Measurements from ENCODE around the gene SHANK1.

Gene SHANK1

GRCh38 chr19:50679177-50680125 lies 40.2 kb downstream of the SHANK1 start:
- DNase-seq, result peak; percentile 76

DNA sequence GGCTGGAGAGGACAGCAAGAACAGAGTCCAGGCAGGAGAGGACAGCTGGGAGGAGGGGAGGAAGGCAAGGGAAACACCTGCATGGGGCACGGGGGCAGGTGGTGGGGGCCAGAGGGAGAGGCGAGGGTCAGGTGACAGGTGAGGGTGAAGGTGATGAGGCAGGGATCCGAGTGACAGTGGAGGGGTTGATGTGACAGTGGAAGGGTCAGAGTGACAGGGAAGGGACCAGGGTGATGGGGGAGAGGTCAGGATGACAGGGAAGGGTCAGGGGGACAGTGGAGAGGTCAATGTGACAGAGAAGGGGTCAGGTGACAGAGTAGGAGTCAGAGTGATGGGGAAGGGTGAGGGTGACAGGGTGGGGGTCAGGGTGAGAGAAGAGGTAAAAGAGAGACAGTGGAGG lies 41.3 kb downstream of the SHANK1 start:
- no peak for DNase-seq

GRCh38 chr19:50677636-50678035 lies 42.0 kb downstream of the SHANK1 start:
- no peak for DNase-seq

GRCh38 chr19:50676625-50677197 lies 42.9 kb downstream of the SHANK1 start:
- DNase-seq, result no peak

DNA sequence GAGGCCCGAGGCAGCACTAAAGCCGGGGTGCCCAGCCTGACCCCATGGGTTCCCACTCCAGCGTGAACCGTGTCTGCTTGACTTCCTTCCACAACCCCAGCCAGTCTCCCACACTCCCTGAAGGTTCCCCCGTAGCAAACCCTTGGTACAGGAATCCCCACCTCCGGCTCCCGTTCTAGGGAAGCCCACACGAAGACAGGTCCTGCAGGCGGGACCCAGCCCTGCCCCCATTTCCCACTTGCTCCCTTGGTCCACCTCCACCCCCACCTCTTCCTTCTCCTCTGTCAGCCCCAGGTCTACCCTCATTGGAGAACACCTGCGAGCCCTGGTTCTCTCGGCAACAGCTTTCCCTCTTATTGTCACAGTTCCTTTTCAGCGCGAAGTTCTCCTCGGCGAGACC lies 46.5 kb downstream of the SHANK1 start:
- DNase-seq, result no peak

DNA sequence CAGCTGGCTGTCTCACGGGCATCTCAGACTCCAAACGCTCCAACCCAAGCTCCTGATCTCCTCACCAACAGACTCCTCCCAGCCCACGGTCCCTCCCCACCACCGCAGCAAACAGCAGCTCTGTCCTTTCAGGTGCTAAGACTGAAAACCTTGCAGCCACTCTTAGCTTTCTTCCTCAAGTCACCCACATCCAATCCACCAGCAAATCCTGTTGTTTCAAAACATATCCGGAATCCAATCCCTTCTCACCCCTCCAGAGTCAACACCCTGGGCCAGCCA lies 49.6 kb downstream of the SHANK1 start:
- DNase-seq, result no peak

GRCh38 chr19:50669302-50670101 lies 50.1 kb downstream of the SHANK1 start:
- peak; percentile 35 for DNase-seq

GRCh38 chr19:50668879-50669278 lies 50.7 kb downstream of the SHANK1 start:
- no peak for DNase-seq

GRCh38 chr19:50668416-50668815 lies 51.2 kb downstream of the SHANK1 start:
- DNase-seq, result no peak

- no peak for DNase-seq
Observed at GRCh38 chr19:50667759-50668231, 51.8 kb downstream of the SHANK1 start.

DNA sequence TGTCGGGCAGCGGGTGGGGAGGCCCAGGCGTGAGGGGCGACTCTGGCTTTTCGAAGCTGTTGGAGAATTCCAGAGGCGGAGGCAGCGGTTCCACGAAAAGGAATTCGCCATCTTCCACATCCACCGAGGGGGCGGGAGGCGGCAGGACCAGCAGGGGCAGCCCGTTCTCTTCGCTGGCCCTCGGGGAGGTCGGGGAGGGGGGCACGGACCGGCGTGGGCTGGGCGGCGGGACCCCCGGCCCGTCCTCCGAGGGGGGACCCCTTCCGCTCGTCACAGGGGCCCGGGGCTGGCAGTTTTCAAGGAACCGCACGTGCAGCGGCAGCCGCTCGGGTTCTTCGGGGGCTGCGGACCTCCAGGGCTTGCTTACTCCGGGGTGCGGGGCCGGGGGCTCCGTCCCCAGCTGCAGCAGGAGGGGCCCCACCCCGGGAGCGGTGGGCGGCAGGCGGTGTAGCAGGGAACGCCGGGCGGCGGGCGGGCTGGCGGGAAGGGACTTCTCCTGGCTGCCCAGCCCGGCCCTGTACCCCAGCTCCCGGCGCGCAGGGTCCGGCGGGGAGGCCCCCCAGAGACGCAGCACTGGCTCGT lies 52.3 kb downstream of the SHANK1 start:
- DNase-seq, result no peak

GRCh38 chr19:50666346-50667176 lies 53.0 kb downstream of the SHANK1 start:
- no peak for DNase-seq

GRCh38 chr19:50664204-50664603 lies 55.4 kb downstream of the SHANK1 start:
- no peak for DNase-seq

DNA sequence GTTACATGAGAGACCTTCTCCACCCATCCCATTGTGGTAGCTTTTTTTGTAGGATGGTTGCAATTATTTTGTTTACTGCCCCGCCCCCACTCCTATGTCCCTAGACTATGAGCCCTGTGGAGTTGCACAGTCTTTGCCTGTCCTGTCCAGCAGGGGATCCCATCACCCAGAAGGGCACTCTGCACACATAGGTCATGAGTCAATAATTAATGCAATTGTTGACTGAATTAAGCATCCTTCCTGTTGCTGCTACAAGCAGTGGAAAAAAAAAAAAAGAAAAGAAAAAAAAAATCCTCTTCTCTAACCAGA lies 56.2 kb downstream of the SHANK1 start:
- DNase-seq, result no peak

DNA sequence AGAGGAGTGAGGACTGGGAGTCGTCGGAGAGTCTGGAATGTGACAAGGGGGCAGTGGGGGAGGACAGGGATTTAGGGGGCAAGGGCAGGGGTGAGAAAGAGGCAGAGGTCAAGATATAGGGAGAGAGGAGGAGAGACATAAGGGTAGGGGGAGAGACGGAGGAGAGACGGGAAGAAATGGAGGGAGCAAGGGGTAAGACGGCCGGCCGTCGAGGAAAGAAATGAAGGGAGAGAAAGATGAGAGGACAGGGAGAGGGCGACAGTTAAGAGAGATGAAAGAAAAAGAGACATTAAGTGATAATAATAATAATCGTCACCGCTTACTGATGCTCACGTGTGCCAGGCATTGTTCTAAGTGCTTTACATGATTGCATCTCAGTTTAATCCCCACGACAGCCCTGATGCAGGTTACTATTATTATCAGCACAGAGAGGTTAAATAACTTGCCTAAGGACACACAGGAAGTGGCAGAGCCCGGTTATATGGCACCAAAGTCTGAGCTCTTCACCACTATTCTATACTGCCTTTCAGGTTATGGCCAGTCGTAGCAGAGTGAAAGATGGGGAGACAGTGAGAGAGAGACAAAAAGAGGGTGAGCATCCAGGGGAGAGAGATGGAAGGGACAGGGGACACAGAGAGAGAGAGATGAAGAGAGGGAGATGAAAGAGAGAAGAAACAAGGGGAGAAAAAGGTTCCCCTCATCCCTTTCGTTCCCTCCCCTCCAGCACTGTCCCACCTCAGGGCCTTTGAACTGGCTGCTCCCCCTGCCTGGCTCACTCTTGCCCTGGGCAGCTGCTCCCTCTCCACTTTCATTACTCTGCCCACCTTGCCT lies 56.7 kb downstream of the SHANK1 start:
- no peak for DNase-seq

GRCh38 chr19:50661766-50662650 lies 57.6 kb downstream of the SHANK1 start:
- no peak for DNase-seq

DNA sequence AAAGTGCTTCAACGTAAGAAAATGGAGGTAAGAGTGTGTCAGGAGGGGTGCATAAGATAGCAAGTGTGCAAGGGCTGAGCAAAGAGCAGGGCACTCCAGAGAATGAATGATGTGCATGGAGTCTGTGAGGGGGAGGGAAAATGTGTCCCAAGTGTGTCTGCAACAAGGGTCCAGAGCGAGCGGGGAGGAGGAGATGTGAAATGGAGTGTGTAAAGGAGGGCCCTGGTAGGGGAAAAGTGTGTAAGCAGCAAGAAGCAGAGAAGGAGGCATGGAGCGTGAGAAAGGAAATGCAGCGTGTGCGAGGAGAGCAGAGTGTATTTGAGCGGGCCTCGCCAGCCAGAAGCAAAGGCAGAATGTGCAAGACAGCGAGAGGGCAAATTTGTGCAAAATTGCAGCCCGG lies 58.6 kb downstream of the SHANK1 start:
- DNase-seq, result no peak

GRCh38 chr19:50660088-50660366 lies 59.6 kb downstream of the SHANK1 start:
- DNase-seq, result no peak

DNA sequence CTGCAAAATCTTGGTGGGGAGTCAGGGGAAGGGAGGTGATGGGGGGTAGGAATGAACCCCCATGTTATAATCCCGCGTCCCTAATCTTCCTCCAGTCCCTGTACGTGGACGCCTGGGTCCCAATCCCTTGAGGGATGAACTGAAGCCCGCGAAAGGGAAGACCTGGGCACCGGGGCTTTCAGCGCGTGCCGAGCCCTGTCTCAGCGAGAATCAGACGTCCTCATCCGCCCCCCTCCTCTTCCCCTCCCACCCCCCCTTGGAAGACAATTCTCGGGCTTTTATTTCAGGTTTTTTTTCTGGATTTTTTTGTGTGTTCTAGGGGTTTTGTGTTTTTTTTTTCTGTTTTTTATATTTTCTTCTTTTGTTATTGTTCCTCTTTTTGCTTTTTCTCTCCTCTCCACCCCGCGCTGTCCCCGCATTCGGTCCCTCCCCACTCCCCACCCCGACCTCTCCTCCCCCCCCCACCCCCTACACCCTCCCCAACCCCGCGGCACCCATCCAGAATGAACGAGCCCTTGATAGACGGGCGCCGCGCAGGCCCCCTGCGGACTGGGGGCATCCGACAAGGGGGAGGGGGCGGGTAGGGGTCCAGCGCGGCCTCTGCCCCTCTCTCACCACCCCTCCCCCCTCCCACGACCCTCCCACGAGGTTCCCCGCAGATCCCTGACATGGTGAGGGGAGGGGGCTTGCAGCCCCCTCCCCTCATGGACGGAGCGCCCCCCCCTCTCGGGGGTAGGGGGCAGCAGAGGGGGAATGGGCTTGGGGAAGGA lies 60.1 kb downstream of the SHANK1 start:
- DNase-seq, result no peak
